Central memory CD8-positive, alpha-beta T cell (primary cell): ENCODE results near the gene U2SURP.
"Not testable (repeated sequence)": the region's sequence is repeated elsewhere in the genome, so short reads cannot be mapped to it uniquely, and the experiment has no call there.

ENCODE experiments used
- ATAC-seq: fragments of 150-1000 bp; cut with Tn5 transposase; replicated peaks from 2 replicates; pipeline ENCODE4 v1.10.0; 2022; ENCODE audit warnings: mild to moderate bottlenecking, moderate FRiP score, moderate number of reproducible peaks; ENCODE audit not compliant: poor library complexity, severe bottlenecking; ENCODE audit errors: extremely low read depth
- DNase-seq, 2 donors: peaks; one replicate each; pipeline ENCODE4 v3.0.0; 2021; ENCODE audit warnings: low spot score in 2 of 2
- H3K27ac Mint-ChIP-seq: one replicate; pipeline ENCODE4 v1.8.0; 2022; ENCODE audit warnings: low read depth, mild to moderate bottlenecking, moderate library complexity, mixed read lengths
- H3K27me3 Mint-ChIP-seq: one replicate; pipeline ENCODE4 v1.8.0; 2022; ENCODE audit warnings: mixed read lengths
- H3K36me3 Mint-ChIP-seq: one replicate; pipeline ENCODE4 v1.8.0; 2022; ENCODE audit warnings: mild to moderate bottlenecking, moderate library complexity, mixed read lengths; ENCODE audit not compliant: insufficient read depth
- H3K4me1 Mint-ChIP-seq: one replicate; pipeline ENCODE4 v1.8.0; 2022; ENCODE audit warnings: mixed read lengths
- H3K4me3 Mint-ChIP-seq: one replicate; pipeline ENCODE4 v1.8.0; 2022; ENCODE audit warnings: mild to moderate bottlenecking, moderate library complexity, mixed read lengths
- H3K9me3 Mint-ChIP-seq: one replicate; pipeline ENCODE4 v1.8.0; 2022; ENCODE audit warnings: mixed read lengths

The U2SURP gene

DNA sequence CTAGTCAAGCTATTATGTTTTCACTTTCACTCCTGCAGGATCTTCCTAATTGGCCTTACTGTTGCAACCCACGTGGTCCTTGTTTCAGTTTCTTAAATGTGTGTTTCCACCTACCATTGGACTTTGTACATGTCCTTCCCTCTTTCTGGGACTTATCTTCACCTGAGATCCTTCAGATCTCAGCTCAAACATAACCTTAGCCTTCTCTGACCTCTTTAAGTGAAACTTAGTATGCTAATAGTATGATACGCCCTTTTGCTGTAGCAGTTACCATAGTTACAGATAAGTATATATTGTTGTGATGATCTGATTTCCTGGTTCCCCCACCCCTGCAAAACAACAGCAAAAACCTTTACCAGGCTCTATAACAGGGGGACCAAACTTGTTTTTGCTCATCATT lies 35.2 kb downstream of the U2SURP start:
- H3K9me3 Mint-ChIP-seq, result no peaks in the 10 kb centered on the region
- H3K4me3 Mint-ChIP-seq, result no peak overlapping the region
- no peak for DNase-seq
- H3K36me3 Mint-ChIP-seq, result peaks cover 54% of the 10 kb centered on the region
- peak overlapping the region; percentile 56 for H3K27ac Mint-ChIP-seq
- peak; percentile 46 for ATAC-seq
- H3K4me1 Mint-ChIP-seq, result peaks cover 12% of the 10 kb centered on the region
- no peaks in the 10 kb centered on the region for H3K27me3 Mint-ChIP-seq

DNA sequence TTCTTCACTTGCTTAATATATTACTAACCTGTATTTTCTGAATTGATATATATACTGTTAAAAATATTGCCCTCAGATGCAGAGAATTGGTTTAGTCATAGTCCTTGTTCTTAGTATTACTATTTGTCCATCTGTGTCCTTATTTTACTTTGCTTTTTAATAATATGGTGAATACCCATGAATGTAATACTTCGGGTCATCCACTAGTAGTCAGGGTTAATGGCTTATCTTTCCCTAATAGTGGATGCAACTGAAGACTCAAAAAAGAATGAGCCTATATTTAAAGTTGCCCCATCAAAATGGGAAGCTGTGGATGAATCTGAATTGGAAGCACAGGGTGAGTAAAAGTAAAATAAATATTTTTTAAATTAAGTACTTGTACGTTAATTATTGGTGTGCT lies 36.5 kb downstream of the U2SURP start:
- Mint-ChIP-seq H3K27ac (no peak overlapping the region), H3K9me3 (no peaks in the 10 kb centered on the region), H3K36me3 (peaks cover 49% of the 10 kb centered on the region), H3K4me1 (peaks cover 12% of the 10 kb centered on the region), H3K27me3 (no peaks in the 10 kb centered on the region), H3K4me3 (no peak overlapping the region)
- ATAC-seq, result no peak
- no peak for DNase-seq

DNA sequence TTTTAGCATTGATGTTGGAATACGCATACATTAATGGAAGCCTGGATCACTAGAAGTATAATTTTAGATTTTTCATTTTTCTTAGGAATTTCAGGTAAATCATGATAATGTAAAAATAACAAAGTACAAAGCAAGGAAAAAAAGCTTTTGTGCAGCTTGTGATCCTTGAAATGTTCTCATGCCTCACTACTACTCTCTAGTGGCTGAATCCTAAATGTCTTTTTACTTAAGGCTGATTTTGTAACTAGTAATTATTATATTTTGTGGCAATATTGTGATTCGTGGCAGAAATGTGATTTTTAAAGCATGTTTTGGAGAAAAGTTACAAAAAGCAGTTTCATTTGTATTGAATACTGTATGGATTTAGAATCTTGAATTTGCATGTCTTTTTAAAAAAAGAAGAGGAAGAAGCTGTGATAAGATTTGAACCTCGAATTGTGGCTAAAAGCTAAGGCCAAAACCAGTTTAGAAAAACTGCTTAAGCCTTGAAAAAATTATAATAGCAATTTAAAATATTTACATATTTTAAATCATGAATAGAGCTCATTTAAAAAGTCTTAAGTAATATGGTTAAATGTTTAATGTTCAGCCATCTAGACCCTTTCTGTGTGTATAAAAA lies 39.0 kb downstream of the U2SURP start:
- H3K36me3 Mint-ChIP-seq, result peaks cover 55% of the 10 kb centered on the region
- DNase-seq (no peak), ATAC-seq (no peak)
- no peak overlapping the region for H3K4me3 Mint-ChIP-seq
- H3K27me3 Mint-ChIP-seq, result no peaks in the 10 kb centered on the region
- peaks cover 12% of the 10 kb centered on the region for H3K4me1 Mint-ChIP-seq
- no peaks in the 10 kb centered on the region for H3K9me3 Mint-ChIP-seq
- no peak overlapping the region for H3K27ac Mint-ChIP-seq

DNA sequence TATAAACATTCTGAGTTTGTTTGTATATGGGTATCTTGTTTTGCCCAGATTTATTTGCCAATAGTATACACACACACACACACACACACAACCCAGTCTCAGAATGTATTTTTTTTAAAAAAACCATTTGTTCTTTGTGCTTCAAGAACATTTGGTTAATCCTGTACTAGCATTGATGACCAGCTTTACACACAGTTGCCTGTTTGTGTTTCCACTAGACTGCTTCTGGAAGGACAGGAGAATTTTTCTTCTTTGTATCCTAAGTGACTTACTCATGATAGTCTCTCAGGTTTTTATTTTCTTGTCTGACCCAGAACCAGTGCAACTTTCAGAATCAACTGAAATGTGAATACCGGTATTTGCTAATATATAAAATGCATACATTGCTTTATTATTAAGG lies 40.5 kb downstream of the U2SURP start:
- Mint-ChIP-seq H3K4me3 (no peak overlapping the region), H3K4me1 (no peaks in the 10 kb centered on the region), H3K9me3 (no peaks in the 10 kb centered on the region), H3K27ac (no peak overlapping the region), H3K36me3 (peaks cover 50% of the 10 kb centered on the region), H3K27me3 (no peaks in the 10 kb centered on the region)
- no peak for ATAC-seq
- DNase-seq, result no peak

DNA sequence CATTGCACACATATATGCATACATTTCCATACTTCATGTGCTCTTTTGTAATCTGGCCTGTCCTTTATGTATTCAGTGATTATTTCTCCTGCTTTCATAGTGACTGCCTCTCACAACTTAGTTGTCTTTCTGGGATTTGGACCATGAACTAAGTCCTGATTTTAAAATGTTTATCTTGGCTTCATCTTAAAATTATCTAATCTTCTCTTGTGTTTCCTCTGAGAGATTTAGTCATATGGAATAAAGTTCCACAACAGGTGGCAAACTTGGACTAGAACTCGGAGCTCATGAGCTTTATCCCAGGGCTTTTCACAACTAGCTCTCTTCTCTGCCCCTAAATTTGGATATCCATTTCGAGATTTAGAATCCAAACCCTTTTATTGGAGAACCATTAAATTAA lies 44.3 kb downstream of the U2SURP start:
- no peaks in the 10 kb centered on the region for H3K4me1 Mint-ChIP-seq
- no peaks in the 10 kb centered on the region for H3K9me3 Mint-ChIP-seq
- ATAC-seq (no peak), DNase-seq (no peak)
- peaks cover 51% of the 10 kb centered on the region for H3K36me3 Mint-ChIP-seq
- no peaks in the 10 kb centered on the region for H3K27me3 Mint-ChIP-seq
- no peak overlapping the region for H3K4me3 Mint-ChIP-seq
- H3K27ac Mint-ChIP-seq, result no peak overlapping the region

DNA sequence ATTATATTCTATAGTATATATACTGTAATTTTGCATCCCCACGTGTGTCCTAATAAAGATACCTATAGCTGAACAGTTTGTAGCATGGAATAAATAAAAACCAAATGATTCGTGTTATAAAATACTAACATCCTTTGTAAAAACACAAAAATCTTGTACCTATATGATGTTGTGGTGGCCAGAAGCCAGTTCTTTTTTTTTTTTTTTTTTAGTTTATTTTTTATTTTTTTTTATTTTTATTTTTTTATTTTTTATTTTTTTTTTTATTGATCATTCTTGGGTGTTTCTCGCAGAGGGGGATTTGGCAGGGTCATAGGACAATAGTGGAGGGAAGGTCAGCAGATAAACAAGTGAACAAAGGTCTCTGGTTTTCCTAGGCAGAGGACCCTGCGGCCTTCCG lies 44.7 kb downstream of the U2SURP start:
- H3K9me3 Mint-ChIP-seq, H3K4me3 Mint-ChIP-seq, DNase-seq, H3K4me1 Mint-ChIP-seq, H3K27ac Mint-ChIP-seq, ATAC-seq, H3K27me3 Mint-ChIP-seq: not testable (repeated sequence)
- H3K36me3 Mint-ChIP-seq, result peaks cover 54% of the 10 kb centered on the region

DNA sequence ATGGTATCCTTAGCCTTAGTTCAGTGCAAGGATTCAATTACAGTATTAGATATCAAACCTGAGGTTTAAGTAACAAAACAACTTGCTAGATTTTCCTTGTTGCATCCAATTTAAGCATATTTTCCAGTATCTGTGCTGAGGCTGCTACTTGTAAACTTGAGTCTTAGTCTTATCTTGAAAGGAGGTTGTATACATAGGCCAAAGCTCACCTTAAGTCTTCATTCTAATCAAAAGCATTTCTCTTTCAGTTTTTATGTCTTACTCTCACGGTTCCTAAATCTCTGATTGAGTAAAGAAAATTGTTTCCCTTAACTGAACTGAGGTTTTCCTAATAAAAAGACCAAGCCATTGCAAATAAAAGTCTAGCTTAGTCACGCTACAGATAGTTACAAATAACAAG lies 52.6 kb downstream of the U2SURP start:
- peak overlapping the region; percentile 50 for H3K27ac Mint-ChIP-seq
- no peak for ATAC-seq
- H3K27me3 Mint-ChIP-seq, result no peaks in the 10 kb centered on the region
- H3K9me3 Mint-ChIP-seq, result no peaks in the 10 kb centered on the region
- peaks cover 71% of the 10 kb centered on the region for H3K36me3 Mint-ChIP-seq
- H3K4me1 Mint-ChIP-seq, result no peaks in the 10 kb centered on the region
- no peak for DNase-seq
- H3K4me3 Mint-ChIP-seq, result no peak overlapping the region

DNA sequence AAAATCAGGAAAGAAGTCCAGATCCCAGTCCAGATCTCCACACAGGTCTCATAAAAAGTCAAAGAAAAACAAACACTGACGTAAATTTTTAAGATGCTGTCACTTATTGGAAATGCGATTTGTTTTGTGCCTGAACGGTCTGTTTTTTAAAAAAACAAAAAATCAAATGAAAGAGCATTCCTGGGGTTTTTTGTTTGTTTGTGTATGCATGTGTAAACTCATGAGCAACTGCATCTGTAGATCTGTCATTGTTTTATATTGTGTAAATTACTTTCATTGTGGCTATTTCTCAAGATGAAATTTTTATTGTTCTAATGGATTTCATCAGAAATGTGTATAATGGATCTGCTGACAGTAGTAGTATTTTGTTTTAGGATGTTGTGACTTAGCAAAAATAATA lies 55.0 kb downstream of the U2SURP start:
- DNase-seq, result no peak
- H3K27me3 Mint-ChIP-seq, result no peaks in the 10 kb centered on the region
- no peaks in the 10 kb centered on the region for H3K4me1 Mint-ChIP-seq
- H3K36me3 Mint-ChIP-seq, result peaks cover 57% of the 10 kb centered on the region
- no peak overlapping the region for H3K27ac Mint-ChIP-seq
- no peak for ATAC-seq
- H3K9me3 Mint-ChIP-seq, result no peaks in the 10 kb centered on the region
- H3K4me3 Mint-ChIP-seq, result no peak overlapping the region

DNA sequence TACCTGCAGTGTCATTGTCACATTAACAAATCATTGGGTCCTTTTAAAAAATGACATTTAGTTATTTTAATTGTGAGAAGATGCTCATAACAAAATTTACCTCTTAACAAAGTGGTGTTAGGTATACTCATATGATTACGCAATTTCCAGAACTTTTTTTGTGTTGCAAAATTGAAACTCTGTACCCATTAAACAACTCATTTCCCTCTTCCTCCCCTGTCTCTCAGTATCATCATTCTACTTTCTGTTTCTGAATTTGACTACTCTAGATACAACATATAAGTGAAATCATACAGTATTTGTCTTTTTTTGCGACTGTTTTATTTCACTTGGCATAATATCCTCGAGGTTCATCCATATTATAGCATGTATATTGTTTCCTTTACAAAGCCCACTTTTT lies 59.5 kb downstream of the U2SURP start:
- Mint-ChIP-seq H3K27ac (no peak overlapping the region), H3K9me3 (no peaks in the 10 kb centered on the region), H3K36me3 (peaks cover 26% of the 10 kb centered on the region), H3K27me3 (no peaks in the 10 kb centered on the region), H3K4me1 (no peaks in the 10 kb centered on the region), H3K4me3 (no peak overlapping the region)
- ATAC-seq (no peak), DNase-seq (no peak)

DNA sequence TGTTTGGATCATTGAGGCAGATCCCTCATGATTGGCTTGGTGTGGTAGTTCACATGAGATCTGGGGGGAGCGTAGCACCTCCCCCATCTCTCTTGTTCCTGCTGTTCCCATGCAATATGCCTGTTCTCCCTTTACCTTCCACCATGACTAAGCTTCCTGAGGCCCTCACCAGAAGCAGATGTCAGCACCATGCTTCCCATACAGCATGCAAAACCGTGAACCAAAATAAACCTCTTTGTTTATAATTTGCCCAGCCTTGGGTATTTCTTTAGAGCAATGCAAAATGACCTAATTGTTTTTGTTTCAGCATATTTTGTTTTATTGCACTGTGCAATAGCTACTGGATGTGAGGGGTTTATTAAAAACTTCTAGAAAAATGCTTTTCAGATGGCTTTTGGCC lies 61.6 kb downstream of the U2SURP start:
- Mint-ChIP-seq H3K36me3 (peaks cover 12% of the 10 kb centered on the region), H3K9me3 (no peaks in the 10 kb centered on the region), H3K27ac (no peak overlapping the region), H3K4me1 (no peaks in the 10 kb centered on the region), H3K27me3 (no peaks in the 10 kb centered on the region), H3K4me3 (no peak overlapping the region)
- no peak for DNase-seq
- no peak for ATAC-seq

DNA sequence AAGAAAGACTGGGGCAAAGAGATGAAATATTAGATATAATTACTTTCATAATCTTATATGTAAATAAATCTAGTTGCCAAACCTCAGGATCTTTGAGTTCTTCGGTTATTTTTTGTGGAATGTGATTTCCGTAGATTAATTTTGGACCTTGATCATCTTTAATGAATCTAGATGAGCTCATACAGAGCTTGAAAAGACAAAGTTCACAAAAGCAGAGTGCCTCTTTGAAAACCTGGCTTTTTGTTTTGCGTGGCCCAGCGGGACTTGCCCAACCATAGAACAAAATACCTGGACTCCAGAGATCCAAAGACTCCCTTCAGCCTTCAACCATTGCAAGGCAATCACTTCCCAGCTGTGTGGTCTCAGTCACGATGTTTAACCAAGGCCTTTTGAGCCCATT lies 63.4 kb downstream of the U2SURP start:
- H3K9me3 Mint-ChIP-seq, result no peaks in the 10 kb centered on the region
- no peak for DNase-seq
- H3K4me3 Mint-ChIP-seq, result no peak overlapping the region
- no peak overlapping the region for H3K27ac Mint-ChIP-seq
- H3K27me3 Mint-ChIP-seq, result no peaks in the 10 kb centered on the region
- peaks cover 7% of the 10 kb centered on the region for H3K36me3 Mint-ChIP-seq
- ATAC-seq, result no peak
- no peaks in the 10 kb centered on the region for H3K4me1 Mint-ChIP-seq

DNA sequence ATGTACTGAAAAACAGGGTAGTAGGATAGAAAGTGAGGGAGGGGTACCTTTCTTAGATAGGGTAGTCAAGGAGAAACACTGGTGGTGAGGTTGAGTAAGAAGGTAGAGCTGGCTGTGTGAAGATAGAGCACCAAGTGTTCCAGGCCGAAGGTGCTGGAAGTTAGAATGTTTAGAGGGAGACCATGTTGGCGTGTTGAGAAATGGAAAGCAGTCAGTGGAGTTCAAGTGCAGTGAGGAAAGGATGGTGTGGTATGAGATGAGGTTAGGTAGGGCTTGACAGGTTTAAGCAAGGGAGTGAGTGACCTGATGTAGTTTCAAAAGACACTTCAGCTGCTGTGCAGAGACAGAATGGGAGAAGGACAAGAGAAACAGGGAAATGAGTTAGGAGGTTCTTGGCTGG lies 64.0 kb downstream of the U2SURP start:
- Mint-ChIP-seq H3K27ac (no peak overlapping the region), H3K9me3 (no peaks in the 10 kb centered on the region), H3K27me3 (no peaks in the 10 kb centered on the region), H3K4me3 (no peak overlapping the region), H3K36me3 (peaks cover 7% of the 10 kb centered on the region), H3K4me1 (no peaks in the 10 kb centered on the region)
- ATAC-seq (no peak), DNase-seq (no peak)

DNA sequence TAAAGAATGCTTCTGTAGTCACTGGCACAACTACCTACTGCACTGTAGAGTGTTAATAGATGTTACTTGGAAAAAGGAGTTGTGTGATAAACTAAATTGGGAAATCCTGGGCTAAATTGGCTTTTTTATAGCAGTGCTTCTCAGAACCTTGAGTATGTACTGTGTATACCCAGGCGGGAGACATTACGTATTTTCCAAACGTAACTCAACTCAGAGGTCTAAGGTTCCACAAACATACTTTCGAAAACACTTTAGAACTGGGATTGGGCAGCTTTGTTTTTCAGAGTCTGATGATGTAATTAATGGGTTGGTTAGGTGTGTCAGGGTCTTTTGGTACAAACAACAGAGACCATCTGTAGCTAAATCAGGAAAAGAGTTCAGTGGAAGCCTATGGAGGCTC lies 64.7 kb downstream of the U2SURP start:
- no peak overlapping the region for H3K4me3 Mint-ChIP-seq
- H3K9me3 Mint-ChIP-seq, result no peaks in the 10 kb centered on the region
- peaks cover 6% of the 10 kb centered on the region for H3K36me3 Mint-ChIP-seq
- no peaks in the 10 kb centered on the region for H3K27me3 Mint-ChIP-seq
- no peak for DNase-seq
- no peak for ATAC-seq
- no peaks in the 10 kb centered on the region for H3K4me1 Mint-ChIP-seq
- no peak overlapping the region for H3K27ac Mint-ChIP-seq

DNA sequence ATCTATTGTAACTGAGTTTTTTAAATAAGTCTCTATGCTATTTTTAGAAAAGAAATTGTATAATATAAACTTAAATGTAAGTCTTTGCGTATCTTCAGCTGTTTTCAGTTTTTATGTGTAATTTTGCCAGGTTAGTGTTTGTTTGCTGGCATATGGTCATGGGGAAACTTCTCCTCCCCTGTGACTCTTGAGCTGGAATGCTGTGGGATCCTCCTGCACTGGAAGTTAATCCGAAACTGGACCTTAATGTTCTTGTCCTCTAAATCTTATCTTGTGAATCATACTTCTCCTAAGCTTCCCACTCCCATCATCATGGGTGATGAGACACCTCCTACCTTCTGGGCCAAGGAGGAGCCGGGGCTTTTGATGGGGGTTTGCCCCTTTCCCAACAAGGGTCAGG lies 65.8 kb downstream of the U2SURP start:
- peaks cover 3% of the 10 kb centered on the region for H3K36me3 Mint-ChIP-seq
- no peaks in the 10 kb centered on the region for H3K9me3 Mint-ChIP-seq
- ATAC-seq (no peak), DNase-seq (no peak)
- H3K4me3 Mint-ChIP-seq, result no peak overlapping the region
- H3K4me1 Mint-ChIP-seq, result no peaks in the 10 kb centered on the region
- H3K27me3 Mint-ChIP-seq, result no peaks in the 10 kb centered on the region
- H3K27ac Mint-ChIP-seq, result no peak overlapping the region
